H1 (cell line): ENCODE results near the gene RAB39A. TPM values are rescaled to one million over a fixed set of nuclear protein-coding genes. Genes with fewer than 3 reads are reported as not detected.

Experiments
- CTCF ChIA-PET: fragments of 300-600 bp; sonication (Branson Sonifier 250); formaldehyde crosslinking; loops from one replicate; lab custom pipeline; 2021; ENCODE audit not compliant: partially characterized antibody; lab: Charles Lee
- POLR2A ChIA-PET: fragments of 300-600 bp; sonication (Branson Sonifier 250); formaldehyde crosslinking; loops from one replicate; lab custom pipeline; 2021; ENCODE audit warnings: inconsistent platforms; ENCODE audit not compliant: partially characterized antibody; lab: Charles Lee
- DNase-seq, 2 experiments: peaks; one replicate each; pipeline versions ENCODE4 v3.0.0 to v3.0.0-alpha.2; 2010 to 2022; ENCODE audit warnings: low spot score in 2 of 2, low read depth in 1 of 2, mixed read lengths in 1 of 2
- FAIRE-seq: peaks from 2 replicates; lab custom pipeline; 2011; peaks lifted over from hg19 to GRCh38; lab: Jason Lieb, UNC
- H2AFZ ChIP-seq: 2 replicates; pipeline ENCODE4 v1.8.1; 2012; ENCODE audit warnings: low read length, inconsistent platforms
- H2AK5ac ChIP-seq: 2 replicates; pipeline ENCODE4 v1.6.1; 2013; ENCODE audit warnings: low read depth, low read length
- H2BK120ac ChIP-seq: replicated peaks from 2 replicates; pipeline ENCODE3; 2013; ENCODE audit warnings: low read depth, low read length, inconsistent platforms
- H2BK12ac ChIP-seq: 2 replicates; pipeline ENCODE4 v1.6.1; 2013; ENCODE audit warnings: low read depth, low read length
- H2BK15ac ChIP-seq: 2 replicates; pipeline ENCODE4 v1.6.1; 2013; ENCODE audit warnings: low read length
- H2BK20ac ChIP-seq: 2 replicates; pipeline ENCODE4 v1.6.1; 2013; ENCODE audit warnings: low read length
- H2BK5ac ChIP-seq: 2 replicates; pipeline ENCODE4 v1.6.1; 2013; ENCODE audit warnings: low read depth, low read length
- H3K14ac ChIP-seq: 2 replicates; pipeline ENCODE4 v1.6.1; 2013; ENCODE audit warnings: inconsistent platforms; ENCODE audit not compliant: insufficient read length
- H3K18ac ChIP-seq: 2 replicates; pipeline ENCODE4 v1.6.1; 2013; ENCODE audit warnings: low read length; ENCODE audit errors: extremely low read depth
- H3K23ac ChIP-seq: 2 replicates; pipeline ENCODE4 v1.6.1; 2013; ENCODE audit warnings: inconsistent platforms; ENCODE audit not compliant: insufficient read length
- H3K23me2 ChIP-seq: 2 replicates; pipeline ENCODE4 v1.6.1; 2013; ENCODE audit warnings: low read depth, low read length
- H3K27ac ChIP-seq: 2 replicates; pipeline ENCODE4 v1.6.1; 2011; ENCODE audit warnings: low read depth, low read length, inconsistent platforms
- H3K27me3 ChIP-seq, 4 experiments: replicated peaks in 1 of 4; 1 replicate in 1 of 4; 2 replicates in 3 of 4; pipeline versions ENCODE4 v1.6.1 to v1.8.1; 2011 to 2013; ENCODE audit warnings: low read length in 3 of 4, mild to moderate bottlenecking in 3 of 4, inconsistent platforms in 2 of 4, mixed read lengths in 2 of 4, moderate library complexity in 1 of 4; ENCODE audit not compliant: control insufficient read depth in 3 of 4, insufficient read depth in 3 of 4; ENCODE audit errors: extremely low read depth in 1 of 4
- H3K36me3 ChIP-seq, 4 experiments: 2 replicates each; pipeline versions ENCODE4 v1.6.1 to v1.8.1; 2011 to 2013; ENCODE audit warnings: mild to moderate bottlenecking in 4 of 4, low read length in 3 of 4, moderate library complexity in 2 of 4, control low read depth in 1 of 4, inconsistent platforms in 1 of 4; ENCODE audit not compliant: insufficient read depth in 4 of 4, control insufficient read depth in 2 of 4
- H3K4ac ChIP-seq: replicated peaks from 2 replicates; pipeline ENCODE3; 2013; ENCODE audit warnings: low read length, low read depth, mixed read lengths, inconsistent platforms; ENCODE audit not compliant: insufficient read length
- H3K4me1 ChIP-seq, 4 experiments: replicated peaks in 1 of 4; 1 replicate in 1 of 4; 2 replicates in 3 of 4; pipeline versions ENCODE4 v1.6.1 to v1.8.1; 2011 to 2013; ENCODE audit warnings: low read length in 3 of 4, inconsistent platforms in 2 of 4, mixed read lengths in 1 of 4; ENCODE audit not compliant: insufficient read depth in 4 of 4, control insufficient read depth in 3 of 4
- H3K4me2 ChIP-seq, 2 experiments: 2 replicates each; pipeline versions ENCODE4 v1.6.1 to v1.8.1; 2011 to 2013; ENCODE audit warnings: low read depth in 2 of 2, low read length in 2 of 2, control low read depth in 1 of 2, inconsistent platforms in 1 of 2, mild to moderate bottlenecking in 1 of 2; ENCODE audit not compliant: insufficient read depth in 1 of 2
- H3K4me3 ChIP-seq, 4 experiments: fragments of 200-600, 300-600 bp in 1 of 4; sonication (generic), shearing (Covaris generic), sonication (Bioruptor Twin) in 1 of 4; 2 replicates each; pipeline versions ENCODE4 v1.5.1 to v1.8.1; 2011 to 2016; ENCODE audit warnings: low read length in 4 of 4, low read depth in 3 of 4, control low read depth in 2 of 4, inconsistent platforms in 2 of 4, mild to moderate bottlenecking in 2 of 4, mixed read lengths in 1 of 4, moderate library complexity in 1 of 4; ENCODE audit not compliant: insufficient read depth in 2 of 4; ENCODE audit errors: extremely low read depth in 1 of 4
- H3K56ac ChIP-seq: replicated peaks from 2 replicates; pipeline ENCODE3; 2013; ENCODE audit warnings: low read depth, mild to moderate bottlenecking, mixed read lengths, low read length, inconsistent platforms; ENCODE audit not compliant: insufficient read length
- H3K79me1 ChIP-seq: 2 replicates; pipeline ENCODE4 v1.6.1; 2013; ENCODE audit warnings: low read depth, low read length, control low read depth
- H3K79me2 ChIP-seq, 2 experiments: 2 replicates each; pipeline versions ENCODE4 v1.6.1 to v1.8.1; 2012 to 2013; ENCODE audit warnings: low read length in 2 of 2, mild to moderate bottlenecking in 2 of 2, inconsistent platforms in 1 of 2; ENCODE audit not compliant: insufficient read depth in 2 of 2, control insufficient read depth in 1 of 2
- H3K9ac ChIP-seq, 4 experiments: replicated peaks in 1 of 4; 1 replicate in 1 of 4; 2 replicates in 3 of 4; pipeline versions ENCODE4 v1.6.1 to v1.8.1; 2011 to 2013; ENCODE audit warnings: low read depth in 3 of 4, low read length in 3 of 4, control low read depth in 2 of 4, mild to moderate bottlenecking in 2 of 4, moderate library complexity in 2 of 4, inconsistent platforms in 1 of 4; ENCODE audit errors: extremely low read depth in 1 of 4
- H3K9me3 ChIP-seq, 2 experiments: 2 replicates each; pipeline versions ENCODE4 v1.6.1 to v1.8.1; 2012 to 2013; ENCODE audit warnings: mild to moderate bottlenecking in 2 of 2, moderate library complexity in 2 of 2, control low read depth in 1 of 2, inconsistent platforms in 1 of 2, low read depth in 1 of 2, low read length in 1 of 2, mixed read lengths in 1 of 2; ENCODE audit not compliant: insufficient read depth in 2 of 2
- H4K20me1 ChIP-seq, 2 experiments: replicated peaks in 1 of 2; 2 replicates each; pipeline versions ENCODE3 to v1.8.1; 2011 to 2013; ENCODE audit warnings: inconsistent platforms in 2 of 2, low read length in 2 of 2, mild to moderate bottlenecking in 1 of 2; ENCODE audit not compliant: insufficient read depth in 2 of 2, control insufficient read depth in 1 of 2
- H4K5ac ChIP-seq: 2 replicates; pipeline ENCODE4 v1.6.1; 2013; ENCODE audit warnings: low read length, low read depth, mixed read lengths, inconsistent platforms; ENCODE audit not compliant: insufficient read length
- H4K8ac ChIP-seq: 2 replicates; pipeline ENCODE4 v1.8.0; 2013; ENCODE audit warnings: mild to moderate bottlenecking, moderate library complexity, low read length, inconsistent platforms; ENCODE audit not compliant: insufficient read depth; ENCODE audit errors: extremely low read depth
- H4K91ac ChIP-seq: replicated peaks from 2 replicates; pipeline ENCODE3; 2013; ENCODE audit warnings: low read length, mixed read lengths, inconsistent platforms; ENCODE audit not compliant: insufficient read length
- CTCF ChIP-seq, 3 experiments: IDR thresholded peaks; 1 replicate in 2 of 3; 2 replicates in 1 of 3; pipeline versions ENCODE4 v1.5.1 to v1.6.1; 2011; ENCODE audit warnings: low read length in 3 of 3, mild to moderate bottlenecking in 3 of 3, inconsistent platforms in 2 of 3, low read depth in 1 of 3, moderate library complexity in 1 of 3; ENCODE audit not compliant: insufficient read depth in 1 of 3; ENCODE audit errors: control extremely low read depth in 1 of 3
- EGR1 ChIP-seq: IDR thresholded peaks from 2 replicates; pipeline ENCODE4 v1.6.1; 2011; ENCODE audit warnings: low read depth, low read length, borderline replicate concordance
- RAD21 ChIP-seq, 2 experiments: IDR thresholded peaks in 1 of 2; conservative IDR thresholded peaks in 1 of 2; 2 replicates each; pipeline ENCODE4 v1.6.1; 2011; ENCODE audit warnings: low read depth in 2 of 2, low read length in 2 of 2, improper control_type of control experiment in 1 of 2, inconsistent platforms in 1 of 2, mild to moderate bottlenecking in 1 of 2, moderate library complexity in 1 of 2
- WGBS, 2 experiments: shearing (Covaris generic) in 1 of 2; methylation state at CpG; one replicate each; pipeline versions ENCODE4 v1.1.6 to v1.1.7; 2013 to 2015; ENCODE audit warnings: low lambda C conversion rate in 2 of 2, mixed read lengths in 2 of 2, inconsistent platforms in 1 of 2, low coverage in 1 of 2, missing lambda C conversion rate in 1 of 2; ENCODE audit not compliant: insufficient replicate concordance in 2 of 2, insufficient coverage in 1 of 2, insufficient read length in 1 of 2; ENCODE audit errors: extremely low coverage in 1 of 2, missing lambda C conversion rate in 1 of 2; 5-methylcytosine and 5-hydroxymethylcytosine counted together
- polyA plus RNA-seq, 7 experiments: library from polyadenylated mRNA; depleted of rRNA in 3 of 7; stranded (reverse) in 5 of 7; unstranded in 2 of 7; fragments of >200 nt in 5 of 7; fragments of 200-250 nt in 2 of 7; gene quantifications; 1 replicate in 5 of 7; 2 replicates in 1 of 7; 4 replicates in 1 of 7; pipeline versions ENCODE4 v1.2.1 to v1.2.3, GENCODE V29; 2011 to 2013; ENCODE audit warnings: missing spikeins in 2 of 7, mixed read lengths in 2 of 7
- total RNA-seq: library from RNA; stranded (reverse); fragmentation: NEBNext Ultra II Directional; extraction: Animal tissue kit (Norgen Biotek cat#: 25700); gene quantifications from 2 replicates; pipeline ENCODE4 v1.2.1, GENCODE V29; 2021

Gene RAB39A
- total and polyA plus RNA-seq, 2 of the 8 experiments (the other 6 are each of a cell fraction or from before 2014, with no cell fraction given), result 7.1 to 19.1 TPM

GRCh38 chr11:107898270-107898669 is 30.0 kb upstream of the RAB39A start:
- no peak overlapping the region for H3K18ac ChIP-seq
- H4K20me1 ChIP-seq, result no peaks in the 10 kb centered on the region
- no peak overlapping the region for H2BK15ac ChIP-seq
- H3K36me3 ChIP-seq, result no peaks in the 10 kb centered on the region
- H2BK120ac ChIP-seq, result no peak overlapping the region
- no peaks in the 10 kb centered on the region for H3K27me3 ChIP-seq
- no peak overlapping the region for H3K56ac ChIP-seq
- H3K9me3 ChIP-seq, result no peaks in the 10 kb centered on the region
- no peak overlapping the region for H3K4ac ChIP-seq
- H3K79me1 ChIP-seq, result no peaks in the 10 kb centered on the region
- H2BK12ac ChIP-seq, result no peak overlapping the region
- no peaks in the 10 kb centered on the region; the same call in 1 of the 2 replicates for H3K23me2 ChIP-seq
- H2BK20ac ChIP-seq, result no peak overlapping the region
- H3K9ac ChIP-seq, result no peak overlapping the region
- FAIRE-seq (peak; percentile 36), DNase-seq (no peak)
- no peak overlapping the region for H3K14ac ChIP-seq
- H3K27ac ChIP-seq, result no peak overlapping the region
- H4K5ac ChIP-seq, result no peak overlapping the region
- H3K4me1 ChIP-seq, result no peaks in the 10 kb centered on the region
- no peak overlapping the region for H3K23ac ChIP-seq
- H3K4me3 ChIP-seq, result no peak overlapping the region
- POLR2A ChIA-PET, result interaction anchor here (0.8 kb wide), 1 partner anchor 236 kb away, joined by 3 read pairs; no protein-coding TSS in a partner anchor
- no peak overlapping the region for H3K4me2 ChIP-seq
- TF ChIP-seq RAD21 (IDR thresholded peaks at IDR 0.05 in 1 of 2, conservative IDR thresholded peaks at IDR 0.05 in 1 of 2; ENCODE audit: low read depth in 2 of 2, low read length in 2 of 2), result peak; percentile 73 to 82
- TF ChIP-seq CTCF (IDR thresholded peaks at IDR 0.05; ENCODE audit: control extremely low read depth in 1 of 3, insufficient read depth in 1 of 3, low read depth in 1 of 3, low read length in 3 of 3), result peak in 2 of 3 experiments; percentile 61 to 65; a peak in 3 of 4 replicates
- no peak for TF ChIP-seq EGR1
- H4K8ac ChIP-seq, result no peak overlapping the region
- H2AFZ ChIP-seq, result no peak overlapping the region
- 60% methylated on average over 1 of the region's 1 CpG; no CpG with 5 or more reads in 1 of the 2 experiments for WGBS, 2 experiments
- H3K79me2 ChIP-seq, result no peaks in the 10 kb centered on the region
- CTCF ChIA-PET, result interaction anchor here (0.6 to 2.4 kb wide), 11 partner anchors 9 to 561 kb away, joined by 3 to 21 read pairs (median 4); no protein-coding TSS in a partner anchor
- H2BK5ac ChIP-seq, result no peak overlapping the region
- no peak overlapping the region for H2AK5ac ChIP-seq
- H4K91ac ChIP-seq, result no peak overlapping the region
